ENCODE measurements around the gene COASY.

COASY gene

GRCh38 chr17:42584880-42585279 lies 22.9 kb downstream of the COASY start:
- H3K36me3 ChIP-seq (ENCODE audit: insufficient read depth, low read length): peaks cover 91% of the 10 kb centered on the region
- H3K27ac ChIP-seq (ENCODE audit: low read depth, low read length): no peak overlapping the region
- H3K9ac ChIP-seq (ENCODE audit: low read length): no peak overlapping the region
- H3K4me1 ChIP-seq (ENCODE audit: insufficient read depth, low read length): peaks cover 7% of the 10 kb centered on the region
- no peak overlapping the region for H3K4me3 ChIP-seq (ENCODE audit: low read depth in 1 of 2, low read length in 2 of 2)
- H3K9me3 ChIP-seq (ENCODE audit: low read length): no peaks in the 10 kb centered on the region
- H3K27me3 ChIP-seq (ENCODE audit: control insufficient read depth in 1 of 2, insufficient read depth in 2 of 2, low read length in 2 of 2): no peaks in the 10 kb centered on the region

- Histone ChIP-seq H3K9me3 (ENCODE audit: low read length) (no peaks in the 10 kb centered on the region), H3K36me3 (ENCODE audit: insufficient read depth, low read length) (peaks cover 86% of the 10 kb centered on the region), H3K4me3 (ENCODE audit: low read depth in 1 of 2, low read length in 2 of 2) (no peak overlapping the region), H3K27me3 (ENCODE audit: control insufficient read depth in 1 of 2, insufficient read depth in 2 of 2, low read length in 2 of 2) (no peaks in the 10 kb centered on the region), H3K4me1 (ENCODE audit: insufficient read depth, low read length) (peaks cover 7% of the 10 kb centered on the region), H3K9ac (ENCODE audit: low read length) (no peak overlapping the region), H3K27ac (ENCODE audit: low read depth, low read length) (no peak overlapping the region)
Measured at GRCh38 chr17:42585353-42585752, 23.4 kb downstream of the COASY start.

DNA sequence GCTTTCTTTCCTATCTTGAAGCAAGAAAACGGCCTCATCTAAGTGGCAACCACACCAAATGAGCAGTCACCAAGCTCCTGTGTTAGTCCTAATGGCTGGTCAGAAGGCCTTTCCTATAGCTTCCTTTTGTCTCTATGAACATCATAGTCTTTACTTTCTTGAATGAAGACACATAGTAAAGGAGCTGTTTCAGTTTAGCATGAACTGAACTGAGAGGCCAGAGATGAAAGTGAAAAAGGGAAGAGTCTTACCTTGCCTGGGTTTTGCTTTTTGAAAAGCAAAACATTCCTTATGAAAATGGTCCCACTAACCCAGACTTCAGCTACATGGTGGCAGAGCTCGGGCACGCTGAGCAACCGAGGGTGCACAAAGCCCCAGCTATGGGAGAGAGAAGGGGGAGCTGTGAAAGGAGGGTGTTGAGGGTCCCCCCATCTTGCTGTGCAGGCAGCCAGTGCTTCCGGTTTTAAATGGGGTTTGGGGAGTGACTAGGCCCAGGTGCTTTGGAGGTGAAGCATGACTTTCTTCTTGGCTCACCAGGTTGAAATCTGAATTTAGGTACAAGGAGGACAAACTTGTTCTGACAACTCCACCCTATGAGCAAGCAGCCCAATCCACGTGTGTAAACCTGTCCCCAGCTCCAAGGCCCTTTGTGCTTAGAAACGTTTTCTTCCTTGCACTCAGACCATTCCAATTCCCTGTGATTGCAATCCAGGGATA lies 24.7 kb downstream of the COASY start:
- Histone ChIP-seq H3K27me3 (ENCODE audit: control insufficient read depth in 1 of 2, insufficient read depth in 2 of 2, low read length in 2 of 2) (no peaks in the 10 kb centered on the region), H3K9me3 (ENCODE audit: low read length) (no peaks in the 10 kb centered on the region), H3K9ac (ENCODE audit: low read length) (no peak overlapping the region), H3K4me3 (ENCODE audit: low read depth in 1 of 2, low read length in 2 of 2) (no peak overlapping the region), H3K27ac (ENCODE audit: low read depth, low read length) (no peak overlapping the region), H3K36me3 (ENCODE audit: insufficient read depth, low read length) (peaks cover 87% of the 10 kb centered on the region), H3K4me1 (ENCODE audit: insufficient read depth, low read length) (peaks cover 7% of the 10 kb centered on the region)

DNA sequence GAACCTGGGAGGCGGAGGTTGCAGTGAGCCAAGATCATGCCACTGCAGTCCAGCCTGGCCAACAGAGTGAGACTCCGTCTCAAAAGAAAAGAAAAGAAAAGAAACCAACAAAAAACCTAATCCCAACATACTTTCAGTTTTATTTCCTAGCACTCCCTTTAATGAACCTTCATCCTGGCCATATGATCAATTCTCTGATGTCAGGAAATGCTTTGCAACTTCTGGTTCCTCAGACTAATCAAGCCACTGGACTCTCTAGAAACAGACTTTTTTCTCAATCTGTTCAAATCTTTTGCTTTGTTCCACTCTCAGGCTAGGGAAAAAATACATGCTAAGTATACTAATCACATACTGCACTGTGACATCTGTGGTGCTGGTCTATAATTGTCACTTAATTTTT lies 28.9 kb downstream of the COASY start:
- Histone ChIP-seq H3K27me3 (ENCODE audit: control insufficient read depth in 1 of 2, insufficient read depth in 2 of 2, low read length in 2 of 2) (no peaks in the 10 kb centered on the region), H3K9ac (ENCODE audit: low read length) (no peak overlapping the region), H3K36me3 (ENCODE audit: insufficient read depth, low read length) (peaks cover 49% of the 10 kb centered on the region), H3K4me1 (ENCODE audit: insufficient read depth, low read length) (no peaks in the 10 kb centered on the region), H3K9me3 (ENCODE audit: low read length) (no peaks in the 10 kb centered on the region), H3K4me3 (ENCODE audit: low read depth in 1 of 2, low read length in 2 of 2) (no peak overlapping the region), H3K27ac (ENCODE audit: low read depth, low read length) (no peak overlapping the region)

DNA sequence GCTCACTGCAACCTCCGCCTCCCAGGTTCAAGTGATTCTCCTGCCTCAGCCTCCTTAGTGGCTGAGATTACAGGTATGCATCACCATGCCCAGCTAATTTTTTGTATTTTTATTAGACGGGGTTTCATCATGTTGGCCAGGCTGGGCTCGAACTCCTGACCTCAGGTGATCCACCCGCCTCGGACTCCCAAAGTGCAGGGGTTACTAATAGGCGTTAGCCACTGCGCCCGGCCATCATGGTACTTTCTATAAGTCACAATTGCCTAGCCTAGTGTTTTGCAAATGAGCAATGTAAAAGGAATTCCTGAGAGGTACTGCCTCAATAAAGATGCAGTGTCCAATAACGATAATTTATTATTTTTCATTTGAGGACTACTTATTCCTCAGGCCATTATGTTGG lies 29.5 kb downstream of the COASY start:
- Histone ChIP-seq H3K9ac (ENCODE audit: low read length) (no peak overlapping the region), H3K27me3 (ENCODE audit: control insufficient read depth in 1 of 2, insufficient read depth in 2 of 2, low read length in 2 of 2) (no peaks in the 10 kb centered on the region), H3K4me3 (ENCODE audit: low read depth in 1 of 2, low read length in 2 of 2) (no peak overlapping the region), H3K9me3 (ENCODE audit: low read length) (no peaks in the 10 kb centered on the region), H3K4me1 (ENCODE audit: insufficient read depth, low read length) (no peaks in the 10 kb centered on the region), H3K27ac (ENCODE audit: low read depth, low read length) (no peak overlapping the region), H3K36me3 (ENCODE audit: insufficient read depth, low read length) (peaks cover 44% of the 10 kb centered on the region)

DNA sequence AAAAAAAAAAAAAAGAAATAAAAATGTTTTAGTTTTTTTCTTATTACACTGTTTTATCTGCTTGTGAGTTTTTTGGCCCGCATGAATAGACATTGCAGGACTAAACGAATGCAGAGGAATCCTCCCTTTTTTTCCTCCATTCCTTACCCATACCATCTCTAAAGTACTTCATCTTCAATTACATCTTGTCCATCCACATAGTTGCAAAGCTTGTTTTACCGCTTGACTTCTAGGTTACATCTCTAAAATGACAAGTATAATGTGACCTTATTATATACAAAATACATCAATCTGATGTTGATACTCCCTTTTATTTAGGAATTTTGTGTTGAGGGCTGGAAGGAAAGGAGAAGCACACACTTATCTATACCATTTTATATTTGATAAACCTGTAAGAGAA lies 34.4 kb downstream of the COASY start:
- Histone ChIP-seq H3K9ac (ENCODE audit: low read length) (no peak overlapping the region), H3K4me1 (ENCODE audit: insufficient read depth, low read length) (peaks cover 14% of the 10 kb centered on the region), H3K27ac (ENCODE audit: low read depth, low read length) (no peak overlapping the region), H3K4me3 (ENCODE audit: low read depth in 1 of 2, low read length in 2 of 2) (no peak overlapping the region), H3K36me3 (ENCODE audit: insufficient read depth, low read length) (peaks cover 6% of the 10 kb centered on the region), H3K9me3 (ENCODE audit: low read length) (no peaks in the 10 kb centered on the region), H3K27me3 (ENCODE audit: control insufficient read depth in 1 of 2, insufficient read depth in 2 of 2, low read length in 2 of 2) (no peaks in the 10 kb centered on the region)

- Histone ChIP-seq H3K27ac (ENCODE audit: low read depth, low read length) (no peak overlapping the region), H3K4me1 (ENCODE audit: insufficient read depth, low read length) (peaks cover 14% of the 10 kb centered on the region), H3K27me3 (ENCODE audit: control insufficient read depth in 1 of 2, insufficient read depth in 2 of 2, low read length in 2 of 2) (no peaks in the 10 kb centered on the region), H3K9ac (ENCODE audit: low read length) (no peak overlapping the region), H3K9me3 (ENCODE audit: low read length) (no peaks in the 10 kb centered on the region), H3K36me3 (ENCODE audit: insufficient read depth, low read length) (no peaks in the 10 kb centered on the region), H3K4me3 (ENCODE audit: low read depth in 1 of 2, low read length in 2 of 2) (no peak overlapping the region)
Measured at GRCh38 chr17:42598905-42599304, 37.0 kb downstream of the COASY start.

GRCh38 chr17:42603318-42603717 lies 41.4 kb downstream of the COASY start:
- Histone ChIP-seq H3K9me3 (ENCODE audit: low read length) (no peaks in the 10 kb centered on the region), H3K27ac (ENCODE audit: low read depth, low read length) (no peak overlapping the region), H3K27me3 (ENCODE audit: control insufficient read depth in 1 of 2, insufficient read depth in 2 of 2, low read length in 2 of 2) (no peaks in the 10 kb centered on the region), H3K9ac (ENCODE audit: low read length) (no peak overlapping the region), H3K4me3 (ENCODE audit: low read depth in 1 of 2, low read length in 2 of 2) (no peak overlapping the region), H3K4me1 (ENCODE audit: insufficient read depth, low read length) (peaks cover 37% of the 10 kb centered on the region), H3K36me3 (ENCODE audit: insufficient read depth, low read length) (no peaks in the 10 kb centered on the region)

DNA sequence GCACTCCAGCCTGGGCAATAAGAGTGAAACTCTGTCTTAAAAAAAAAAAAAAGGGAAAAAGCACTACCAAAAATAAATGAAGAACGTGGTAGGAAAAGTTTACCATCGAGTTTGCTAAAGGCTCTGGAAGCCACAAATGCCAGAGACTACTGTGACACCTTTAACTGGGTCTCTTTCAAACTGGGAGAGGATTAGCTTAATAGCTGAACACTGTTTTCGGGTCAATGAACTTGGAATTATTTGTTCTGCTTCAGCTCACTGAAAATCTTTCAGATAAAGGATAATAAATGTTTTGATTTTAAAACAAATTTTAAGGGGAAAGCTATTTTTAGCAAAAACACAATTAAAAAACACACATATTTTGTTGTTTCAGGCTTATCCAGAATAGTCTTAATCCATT lies 45.8 kb downstream of the COASY start:
- peak overlapping the region; percentile 75 for H3K9ac ChIP-seq (ENCODE audit: low read length)
- peak overlapping the region in 1 of 2 donors; percentile 96 for H3K4me3 ChIP-seq (ENCODE audit: low read depth in 1 of 2, low read length in 2 of 2)
- no peaks in the 10 kb centered on the region for H3K27me3 ChIP-seq (ENCODE audit: control insufficient read depth in 1 of 2, insufficient read depth in 2 of 2, low read length in 2 of 2)
- peak overlapping the region; percentile 98 for H3K27ac ChIP-seq (ENCODE audit: low read depth, low read length)
- peaks cover 30% of the 10 kb centered on the region for H3K4me1 ChIP-seq (ENCODE audit: insufficient read depth, low read length)
- no peaks in the 10 kb centered on the region for H3K9me3 ChIP-seq (ENCODE audit: low read length)
- peaks cover 9% of the 10 kb centered on the region for H3K36me3 ChIP-seq (ENCODE audit: insufficient read depth, low read length)

GRCh38 chr17:42608305-42609181 lies 46.6 kb downstream of the COASY start:
- peak overlapping the region; percentile 96 for H3K4me3 ChIP-seq (ENCODE audit: low read depth in 1 of 2, low read length in 2 of 2)
- no peaks in the 10 kb centered on the region for H3K27me3 ChIP-seq (ENCODE audit: control insufficient read depth in 1 of 2, insufficient read depth in 2 of 2, low read length in 2 of 2)
- peaks cover 30% of the 10 kb centered on the region for H3K4me1 ChIP-seq (ENCODE audit: insufficient read depth, low read length)
- H3K9ac ChIP-seq (ENCODE audit: low read length): peak overlapping the region; percentile 75
- peaks cover 12% of the 10 kb centered on the region for H3K36me3 ChIP-seq (ENCODE audit: insufficient read depth, low read length)
- H3K9me3 ChIP-seq (ENCODE audit: low read length): no peaks in the 10 kb centered on the region
- peak overlapping the region; percentile 98 for H3K27ac ChIP-seq (ENCODE audit: low read depth, low read length)

GRCh38 chr17:42609182-42609813 lies 47.4 kb downstream of the COASY start, which contains the start of the genes RETREG3 and TUBG1:
Gene RETREG3 (minus strand): TSS chr17:42609374. CDS start chr17:42609324, 50 bp downstream.
Gene TUBG1 (plus strand): TSS chr17:42609683. CDS start chr17:42609738, 55 bp downstream.
- Histone ChIP-seq H3K4me3 (ENCODE audit: low read depth in 1 of 2, low read length in 2 of 2) (peak within 1 kb of the TSS; percentile 96), H3K4me1 (ENCODE audit: insufficient read depth, low read length) (peaks cover 30% of the 10 kb centered on the region), H3K36me3 (ENCODE audit: insufficient read depth, low read length) (peaks cover 16% of the 10 kb centered on the region), H3K27ac (ENCODE audit: low read depth, low read length) (peak within 1 kb of the TSS; percentile 98), H3K9ac (ENCODE audit: low read length) (peak within 1 kb of the TSS; percentile 87), H3K27me3 (ENCODE audit: control insufficient read depth in 1 of 2, insufficient read depth in 2 of 2, low read length in 2 of 2) (no peaks in the 10 kb centered on the region), H3K9me3 (ENCODE audit: low read length) (no peaks in the 10 kb centered on the region)

Data from muscle layer of colon (tissue), 2 donors.